ENCODE results near the gene PEBP1.

The PEBP1 gene

DNA sequence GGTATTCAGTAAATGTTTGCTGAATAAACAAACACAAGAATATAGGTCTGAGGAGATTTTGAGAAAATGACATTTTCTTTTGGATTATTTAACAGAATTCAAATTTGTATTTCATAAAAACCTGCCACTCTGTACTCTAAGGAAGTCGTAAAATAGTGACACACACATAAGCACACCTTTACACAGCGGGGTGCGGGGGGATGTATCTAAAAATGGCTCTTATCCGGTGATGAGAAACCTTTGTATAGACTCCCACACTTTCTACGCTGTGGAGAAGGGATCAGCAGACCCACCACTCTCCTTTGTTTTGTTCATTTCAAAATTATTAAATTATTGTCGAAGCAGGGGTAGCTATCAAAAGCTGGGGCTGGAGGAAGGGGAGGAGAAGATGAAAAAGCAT is 58.0 kb downstream of the PEBP1 start:
- no peak for DNase-seq (ENCODE audit: low read depth in 2 of 2)

All from activated CD8-positive, alpha-beta memory T cell treated with anti-CD3 and anti-CD28 coated beads for 4 hours (primary cell).